SK-N-SH (cell line): ENCODE results near the gene FBXO15. TPM values are rescaled to one million over a fixed set of nuclear protein-coding genes. Genes with fewer than 3 reads are reported as not detected.

Source experiments
- CTCF ChIA-PET: fragments of 300-600, 350-600 bp; formaldehyde crosslinking; extraction: SDS; loops from one replicate; lab custom pipeline; 2021; lab: Yijun Ruan, JAX
- POLR2A ChIA-PET: fragments of 350-600 bp; sonication (Branson Sonifier 250); formaldehyde crosslinking; extraction: SDS; loops from one replicate; lab custom pipeline; 2020; ENCODE audit warnings: antibody characterized with exemption, inconsistent platforms; lab: Yijun Ruan, JAX
- DNase-seq: peaks from one replicate; pipeline ENCODE4 v3.0.0; 2012
- H2AFZ ChIP-seq: fragments of 200-600 bp; sonication (generic); 2 replicates; pipeline ENCODE4 v1.8.1; 2016; ENCODE audit warnings: antibody characterized with exemption, mild to moderate bottlenecking, low read depth
- H3F3A ChIP-seq: fragments of 200-600 bp; sonication (generic); replicated peaks from 2 replicates; pipeline ENCODE3; 2016; ENCODE audit warnings: antibody characterized with exemption, mild to moderate bottlenecking; ENCODE audit not compliant: insufficient read depth
- H3K27ac ChIP-seq, 2 experiments: fragments of 200-500 bp in 1 of 2; fragments of 200-600 bp in 1 of 2; sonication (Bioruptor generic) in 1 of 2; sonication (generic), shearing (Covaris generic) in 1 of 2; 2 replicates each; pipeline versions ENCODE4 v1.5.1 to v1.6.1; 2014 to 2016; ENCODE audit warnings: low read depth in 2 of 2, inconsistent platforms in 1 of 2, low read length in 1 of 2, mild to moderate bottlenecking in 1 of 2, mixed read lengths in 1 of 2
- H3K27me3 ChIP-seq: fragments of 200-600 bp; sonication (generic), shearing (Covaris generic); 2 replicates; pipeline ENCODE4 v1.6.1; 2016; ENCODE audit warnings: mixed run types; ENCODE audit not compliant: insufficient read depth
- H3K36me3 ChIP-seq, 2 experiments: fragments of 200-500 bp in 1 of 2; fragments of 200-600 bp in 1 of 2; sonication (Bioruptor generic) in 1 of 2; sonication (generic) in 1 of 2; replicated peaks in 1 of 2; 2 replicates each; pipeline versions ENCODE3 to v1.5.1; 2014 to 2016; ENCODE audit warnings: low read length in 1 of 2, mild to moderate bottlenecking in 1 of 2; ENCODE audit not compliant: insufficient read depth in 2 of 2, control insufficient read depth in 1 of 2
- H3K4me1 ChIP-seq, 2 experiments: fragments of 200-500 bp in 1 of 2; fragments of 200-600 bp in 1 of 2; sonication (Bioruptor generic) in 1 of 2; sonication (generic), shearing (Covaris generic) in 1 of 2; 2 replicates each; pipeline versions ENCODE4 v1.5.1 to v1.6.1; 2014 to 2016; ENCODE audit warnings: low read depth in 1 of 2, low read length in 1 of 2, mixed run types in 1 of 2; ENCODE audit not compliant: insufficient read depth in 2 of 2, control insufficient read depth in 1 of 2
- H3K4me2 ChIP-seq: fragments of 200-600 bp; sonication (generic), shearing (Covaris generic); 2 replicates; pipeline ENCODE4 v1.6.1; 2017; ENCODE audit warnings: mixed run types
- H3K4me3 ChIP-seq, 2 experiments: fragments of 200-500 bp in 1 of 2; fragments of 200-600 bp in 1 of 2; sonication (Bioruptor generic) in 1 of 2; sonication (generic), shearing (Covaris generic) in 1 of 2; 2 replicates each; pipeline versions ENCODE4 v1.5.1 to v1.8.1; 2014 to 2016; ENCODE audit warnings: low read depth in 2 of 2, inconsistent platforms in 1 of 2, low read length in 1 of 2, mild to moderate bottlenecking in 1 of 2, mixed read lengths in 1 of 2, moderate library complexity in 1 of 2
- H3K79me2 ChIP-seq: fragments of 200-600 bp; sonication (generic); 2 replicates; pipeline ENCODE4 v1.8.1; 2017; ENCODE audit warnings: mild to moderate bottlenecking; ENCODE audit not compliant: insufficient read depth
- H3K9ac ChIP-seq: fragments of 200-600 bp; sonication (generic); 2 replicates; pipeline ENCODE4 v1.6.1; 2017; ENCODE audit warnings: mixed run types
- H3K9me2 ChIP-seq: fragments of 200-600 bp; sonication (generic); 2 replicates; pipeline ENCODE4 v1.6.1; 2017; ENCODE audit warnings: mixed run types
- H3K9me3 ChIP-seq: fragments of 200-600 bp; sonication (generic); 2 replicates; pipeline ENCODE4 v1.6.1; 2017; ENCODE audit warnings: mixed run types, mild to moderate bottlenecking, moderate library complexity
- H4K20me1 ChIP-seq: fragments of 200-600 bp; sonication (generic); 2 replicates; pipeline ENCODE4 v1.6.1; 2017; ENCODE audit warnings: mild to moderate bottlenecking, mixed run types; ENCODE audit not compliant: insufficient read depth
- CHD2 ChIP-seq: fragments of 150-350 bp; IDR thresholded peaks from 2 replicates; pipeline ENCODE4 v1.6.1; 2018; ENCODE audit warnings: low read length; ENCODE audit not compliant: partially characterized antibody
- CTCF ChIP-seq: fragments of 200-600 bp; sonication (generic); IDR thresholded peaks from 2 replicates; pipeline ENCODE4 v1.6.1; 2017; ENCODE audit warnings: antibody characterized with exemption, mild to moderate bottlenecking, moderate library complexity
- ELF1 ChIP-seq: IDR thresholded peaks from 2 replicates; pipeline ENCODE4 v1.4.0; 2012
- EP300 ChIP-seq, 2 experiments: IDR thresholded peaks; 2 replicates each; pipeline versions ENCODE4 v1.4.0 to v1.6.1; 2012; ENCODE audit warnings: borderline replicate concordance in 1 of 2, low read depth in 1 of 2, low read length in 1 of 2
- EZH2phosphoT487 ChIP-seq: fragments of 200-600 bp; sonication (generic); IDR thresholded peaks from 2 replicates; pipeline ENCODE4 v1.6.1; 2017; ENCODE audit warnings: low read depth, mixed run types, mild to moderate bottlenecking, antibody characterized with exemption, moderate library complexity, borderline replicate concordance
- GABPA ChIP-seq: IDR thresholded peaks from 2 replicates; pipeline ENCODE4 v1.4.0; 2012; ENCODE audit warnings: low read depth, mild to moderate bottlenecking
- JUND ChIP-seq: IDR thresholded peaks from 2 replicates; pipeline ENCODE4 v1.4.0; 2012
- SMC3 ChIP-seq: IDR thresholded peaks from 2 replicates; pipeline ENCODE4 v1.6.1; 2012; ENCODE audit warnings: low read depth, low read length, improper control_type of control experiment
- TCF12 ChIP-seq: IDR thresholded peaks from 2 replicates; pipeline ENCODE4 v1.4.0; 2012
- YY1 ChIP-seq: IDR thresholded peaks from 2 replicates; pipeline ENCODE4 v1.4.0; 2012; ENCODE audit warnings: low read depth, mild to moderate bottlenecking
- ZBTB33 ChIP-seq: IDR thresholded peaks from 2 replicates; pipeline ENCODE4 v1.4.0; 2012; ENCODE audit warnings: low read depth, borderline replicate concordance
- WGBS: methylation state at CpG from one replicate; pipeline ENCODE4 v1.1.6; 2017; ENCODE audit warnings: low lambda C conversion rate; 5-methylcytosine and 5-hydroxymethylcytosine counted together
- polyA plus RNA-seq, 3 experiments: library from polyadenylated mRNA; depleted of rRNA; stranded (reverse); fragments of >200 nt; gene quantifications; 2 replicates each; pipeline ENCODE4 v1.2.3, GENCODE V29; 2012

The FBXO15 gene
- polyA plus RNA-seq, 1 of the 3 experiments (the other 2 are of a cell fraction) = 0.62 TPM

GRCh38 chr18:74097803-74098202 lies 49.8 kb downstream of the FBXO15 start:
- no peaks in the 10 kb centered on the region for H3K9me2 ChIP-seq
- H3K4me1 ChIP-seq = no peaks in the 10 kb centered on the region
- H3K27ac ChIP-seq = no peak overlapping the region
- TF ChIP-seq EZH2phosphoT487 (no peak), ZBTB33 (no peak), JUND (no peak), TCF12 (no peak), GABPA (no peak), CHD2 (no peak), EP300 (IDR thresholded peaks at IDR 0.05; ENCODE audit: borderline replicate concordance in 1 of 2, low read depth in 1 of 2, low read length in 1 of 2) (no peak), CTCF (no peak), YY1 (no peak)
- ChIA-PET POLR2A (no interaction called here), CTCF (interaction anchor here (0.6 kb wide), 1 partner anchor 76 kb away, joined by 3 read pairs; no protein-coding TSS in a partner anchor)
- no peak overlapping the region for H3K4me2 ChIP-seq
- no peak for DNase-seq
- no peaks in the 10 kb centered on the region for H3K27me3 ChIP-seq
- no peaks in the 10 kb centered on the region for H3F3A ChIP-seq
- no peak overlapping the region for H2AFZ ChIP-seq
- H3K79me2 ChIP-seq = no peaks in the 10 kb centered on the region
- H3K36me3 ChIP-seq = no peaks in the 10 kb centered on the region
- no peak overlapping the region for H3K4me3 ChIP-seq
- WGBS = 0% methylated on average over 1 of the region's 1 CpG
- no peaks in the 10 kb centered on the region for H4K20me1 ChIP-seq
- no peak overlapping the region for H3K9ac ChIP-seq
- H3K9me3 ChIP-seq = no peaks in the 10 kb centered on the region

GRCh38 chr18:74092922-74093321 lies 54.7 kb downstream of the FBXO15 start:
- CTCF ChIA-PET = no interaction called here
- POLR2A ChIA-PET = no interaction called here
- WGBS = 14% methylated on average over 3 of the region's 3 CpGs
- Histone ChIP-seq H3K4me3 (no peak overlapping the region), H3K27me3 (no peaks in the 10 kb centered on the region), H3F3A (no peaks in the 10 kb centered on the region), H3K9ac (no peak overlapping the region), H3K4me1 (no peaks in the 10 kb centered on the region), H4K20me1 (no peaks in the 10 kb centered on the region), H3K27ac (no peak overlapping the region), H3K9me3 (no peaks in the 10 kb centered on the region), H3K79me2 (no peaks in the 10 kb centered on the region), H2AFZ (no peak overlapping the region), H3K36me3 (no peaks in the 10 kb centered on the region), H3K9me2 (no peaks in the 10 kb centered on the region), H3K4me2 (no peak overlapping the region)
- TF ChIP-seq ELF1 (no peak), ZBTB33 (no peak), SMC3 (no peak)
- DNase-seq = no peak
